ENCODE results near the gene NEDD4. TPM values are rescaled to one million over a fixed set of nuclear protein-coding genes. Genes with fewer than 3 reads are reported as not detected.

Gene NEDD4
- total RNA-seq, 1 donor from 2014 or later, result 55.4 TPM

DNA sequence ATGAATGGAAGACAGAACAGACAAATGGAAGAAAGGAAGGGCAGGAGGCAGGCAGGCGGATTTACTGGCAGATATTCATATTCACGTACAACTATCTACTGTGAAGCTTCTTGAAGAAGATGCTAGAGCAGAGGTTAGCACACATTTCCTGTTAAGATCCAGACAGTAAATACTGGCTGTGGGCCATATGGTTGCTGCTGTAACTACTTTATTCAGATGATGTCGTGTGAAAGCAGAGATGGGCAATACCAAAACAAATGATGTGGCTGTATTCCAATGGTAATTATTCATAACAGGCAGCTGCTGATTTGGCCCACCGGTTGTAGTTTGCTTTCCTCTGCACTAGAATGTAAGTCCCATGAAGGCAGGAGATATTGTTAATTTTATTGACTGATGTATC, 134.8 kb downstream of the NEDD4 start:
- no peaks in the 10 kb centered on the region for H3K9me3 Mint-ChIP-seq (ENCODE audit: unreplicated experiment)
- TF ChIP-seq, protein P1, sequence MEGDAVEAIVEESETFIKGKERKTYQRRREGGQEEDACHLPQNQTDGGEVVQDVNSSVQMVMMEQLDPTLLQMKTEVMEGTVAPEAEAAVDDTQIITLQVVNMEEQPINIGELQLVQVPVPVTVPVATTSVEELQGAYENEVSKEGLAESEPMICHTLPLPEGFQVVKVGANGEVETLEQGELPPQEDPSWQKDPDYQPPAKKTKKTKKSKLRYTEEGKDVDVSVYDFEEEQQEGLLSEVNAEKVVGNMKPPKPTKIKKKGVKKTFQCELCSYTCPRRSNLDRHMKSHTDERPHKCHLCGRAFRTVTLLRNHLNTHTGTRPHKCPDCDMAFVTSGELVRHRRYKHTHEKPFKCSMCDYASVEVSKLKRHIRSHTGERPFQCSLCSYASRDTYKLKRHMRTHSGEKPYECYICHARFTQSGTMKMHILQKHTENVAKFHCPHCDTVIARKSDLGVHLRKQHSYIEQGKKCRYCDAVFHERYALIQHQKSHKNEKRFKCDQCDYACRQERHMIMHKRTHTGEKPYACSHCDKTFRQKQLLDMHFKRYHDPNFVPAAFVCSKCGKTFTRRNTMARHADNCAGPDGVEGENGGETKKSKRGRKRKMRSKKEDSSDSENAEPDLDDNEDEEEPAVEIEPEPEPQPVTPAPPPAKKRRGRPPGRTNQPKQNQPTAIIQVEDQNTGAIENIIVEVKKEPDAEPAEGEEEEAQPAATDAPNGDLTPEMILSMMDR (IDR thresholded peaks at IDR 0.05; ENCODE audit: insufficient read depth, low read depth, low read length), result no peak
- no peak for TF ChIP-seq EZH2 (IDR thresholded peaks at IDR 0.05; ENCODE audit: insufficient read depth, low read length)

DNA sequence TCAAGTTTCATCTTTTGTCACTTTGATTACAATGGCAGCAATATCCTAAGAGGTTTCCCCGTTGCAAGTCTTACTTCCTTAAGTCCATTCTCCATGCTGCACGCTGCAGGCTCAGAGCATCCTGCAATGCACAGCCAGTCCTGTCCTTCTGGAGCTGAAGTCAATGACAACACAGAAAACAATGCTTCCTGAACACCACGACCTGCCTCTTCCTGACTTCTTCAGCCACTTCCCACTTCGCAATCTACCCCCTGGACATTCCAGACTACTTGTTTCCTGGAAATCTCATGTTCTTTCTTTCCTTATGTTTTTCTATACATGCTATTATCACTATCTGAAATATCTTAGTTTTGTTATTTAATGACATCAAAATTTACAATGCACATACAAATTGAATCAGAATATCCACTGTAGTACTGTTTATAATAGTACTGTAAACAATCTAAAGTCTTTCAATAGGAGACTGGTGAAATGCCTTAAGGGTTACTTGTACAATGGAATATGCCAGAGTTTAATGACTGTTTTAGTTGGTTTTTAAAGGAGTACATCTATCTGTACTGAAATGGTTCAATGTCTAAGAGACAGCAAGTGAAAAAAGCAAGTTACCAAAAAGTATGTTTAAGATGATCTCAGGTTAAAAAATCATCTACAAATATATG, 136.8 kb downstream of the NEDD4 start:
- peaks cover 57% of the 10 kb centered on the region for H3K36me3 ChIP-seq (ENCODE audit: insufficient read depth, low read length)
- no peak overlapping the region for H3K4me3 ChIP-seq (ENCODE audit: insufficient read depth, low read depth, low read length)
- Mint-ChIP-seq H3K4me3 (ENCODE audit: unreplicated experiment) (no peak overlapping the region), H3K36me3 (ENCODE audit: low read depth, unreplicated experiment) (peaks cover 29% of the 10 kb centered on the region), H3K27me3 (ENCODE audit: low read depth, unreplicated experiment) (no peaks in the 10 kb centered on the region), H3K27ac (ENCODE audit: unreplicated experiment) (no peak overlapping the region), H3K4me1 (ENCODE audit: low read depth, unreplicated experiment) (peaks cover 13% of the 10 kb centered on the region), H3K9me3 (ENCODE audit: unreplicated experiment) (no peaks in the 10 kb centered on the region)
- H4K20me1 ChIP-seq (ENCODE audit: insufficient read depth, low read length), result peaks cover 5% of the 10 kb centered on the region
- TF ChIP-seq, protein P1 (IDR thresholded peaks at IDR 0.05; ENCODE audit: insufficient read depth, low read depth, low read length), result no peak
- no peak for TF ChIP-seq EZH2 (IDR thresholded peaks at IDR 0.05; ENCODE audit: insufficient read depth, low read length)
- H3K79me2 ChIP-seq (ENCODE audit: insufficient read depth, low read length), result peaks cover 4% of the 10 kb centered on the region
- H3K27me3 ChIP-seq (ENCODE audit: insufficient read depth, low read length), result no peaks in the 10 kb centered on the region
- H3K4me1 ChIP-seq (ENCODE audit: insufficient read depth, low read length), result no peaks in the 10 kb centered on the region
- no peaks in the 10 kb centered on the region for H3K9me3 ChIP-seq (ENCODE audit: insufficient read depth, low read depth, low read length)
- no peak for DNase-seq (ENCODE audit: low read depth)
- no peak overlapping the region for H2AFZ ChIP-seq (ENCODE audit: low read depth, low read length)
- no peak overlapping the region for H3K9ac ChIP-seq (ENCODE audit: low read length)
- H3K4me2 ChIP-seq (ENCODE audit: low read length), result no peak overlapping the region
- no peak for FAIRE-seq
- no peak overlapping the region for H3K27ac ChIP-seq (ENCODE audit: low read depth, low read length)

More for the DNA sequence above, 134.8 kb downstream of the NEDD4 start:
- H3K9ac ChIP-seq (ENCODE audit: low read length), result no peak overlapping the region
- H3K4me2 ChIP-seq (ENCODE audit: low read length), result no peak overlapping the region
- FAIRE-seq, result no peak
- no peak overlapping the region for H3K4me3 ChIP-seq (ENCODE audit: insufficient read depth, low read depth, low read length)
- no peaks in the 10 kb centered on the region for H3K4me1 ChIP-seq (ENCODE audit: insufficient read depth, low read length)
- H3K27me3 Mint-ChIP-seq (ENCODE audit: low read depth, unreplicated experiment), result no peaks in the 10 kb centered on the region
- no peaks in the 10 kb centered on the region for H3K27me3 ChIP-seq (ENCODE audit: insufficient read depth, low read length)
- no peak overlapping the region for H3K27ac Mint-ChIP-seq (ENCODE audit: unreplicated experiment)
- peaks cover 5% of the 10 kb centered on the region for H4K20me1 ChIP-seq (ENCODE audit: insufficient read depth, low read length)
- H3K36me3 ChIP-seq (ENCODE audit: insufficient read depth, low read length), result peaks cover 54% of the 10 kb centered on the region
- peak; percentile 20 for DNase-seq (ENCODE audit: low read depth)
- H3K27ac ChIP-seq (ENCODE audit: low read depth, low read length), result no peak overlapping the region
- H3K36me3 Mint-ChIP-seq (ENCODE audit: low read depth, unreplicated experiment), result peaks cover 28% of the 10 kb centered on the region
- no peaks in the 10 kb centered on the region for H3K9me3 ChIP-seq (ENCODE audit: insufficient read depth, low read depth, low read length)
- H3K4me1 Mint-ChIP-seq (ENCODE audit: low read depth, unreplicated experiment), result peaks cover 13% of the 10 kb centered on the region
- peaks cover 4% of the 10 kb centered on the region for H3K79me2 ChIP-seq (ENCODE audit: insufficient read depth, low read length)
- H3K4me3 Mint-ChIP-seq (ENCODE audit: unreplicated experiment), result no peak overlapping the region
- no peak overlapping the region for H2AFZ ChIP-seq (ENCODE audit: low read depth, low read length)

DNA sequence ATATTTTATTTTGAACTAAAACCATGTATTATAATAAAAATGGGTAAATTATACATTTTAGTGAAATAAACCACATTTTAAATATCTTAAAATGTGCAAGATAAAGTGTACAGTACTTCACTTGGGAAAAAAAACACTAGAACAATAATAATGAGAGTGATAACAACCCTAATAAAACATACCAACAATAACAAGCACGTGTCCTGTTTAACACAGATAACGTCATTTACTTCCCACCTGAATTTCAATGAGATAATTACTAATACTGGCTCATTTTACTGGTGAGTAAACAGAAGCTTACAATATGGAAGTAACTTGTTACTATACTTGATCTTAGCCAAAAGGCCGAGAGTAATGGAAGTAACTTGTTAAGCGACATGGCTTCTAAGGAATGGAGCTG, 140.3 kb downstream of the NEDD4 start:
- peaks cover 42% of the 10 kb centered on the region for H3K36me3 ChIP-seq (ENCODE audit: insufficient read depth, low read length)
- TF ChIP-seq, protein P1 (IDR thresholded peaks at IDR 0.05; ENCODE audit: insufficient read depth, low read depth, low read length), result no peak
- no peak for TF ChIP-seq EZH2 (IDR thresholded peaks at IDR 0.05; ENCODE audit: insufficient read depth, low read length)
- Mint-ChIP-seq H3K4me1 (ENCODE audit: low read depth, unreplicated experiment) (peaks cover 13% of the 10 kb centered on the region), H3K27me3 (ENCODE audit: low read depth, unreplicated experiment) (no peaks in the 10 kb centered on the region), H3K4me3 (ENCODE audit: unreplicated experiment) (no peak overlapping the region), H3K9me3 (ENCODE audit: unreplicated experiment) (no peaks in the 10 kb centered on the region), H3K36me3 (ENCODE audit: low read depth, unreplicated experiment) (peaks cover 20% of the 10 kb centered on the region), H3K27ac (ENCODE audit: unreplicated experiment) (no peak overlapping the region)
- H3K27me3 ChIP-seq (ENCODE audit: insufficient read depth, low read length), result no peaks in the 10 kb centered on the region
- peaks cover 5% of the 10 kb centered on the region for H4K20me1 ChIP-seq (ENCODE audit: insufficient read depth, low read length)
- no peak for FAIRE-seq
- no peaks in the 10 kb centered on the region for H3K79me2 ChIP-seq (ENCODE audit: insufficient read depth, low read length)
- no peak overlapping the region for H3K9ac ChIP-seq (ENCODE audit: low read length)
- no peak overlapping the region for H3K4me2 ChIP-seq (ENCODE audit: low read length)
- H3K4me3 ChIP-seq (ENCODE audit: insufficient read depth, low read depth, low read length), result no peak overlapping the region
- H2AFZ ChIP-seq (ENCODE audit: low read depth, low read length), result no peak overlapping the region
- no peak for DNase-seq (ENCODE audit: low read depth)
- H3K9me3 ChIP-seq (ENCODE audit: insufficient read depth, low read depth, low read length), result no peaks in the 10 kb centered on the region
- H3K27ac ChIP-seq (ENCODE audit: low read depth, low read length), result no peak overlapping the region
- H3K4me1 ChIP-seq (ENCODE audit: insufficient read depth, low read length), result no peaks in the 10 kb centered on the region

Measured in astrocyte (in vitro differentiated cells and primary cell).